GM12891 (cell line): ENCODE measurements around the gene GAL3ST1.

Source experiments
- PAX5 ChIP-seq: IDR thresholded peaks from 2 replicates; pipeline ENCODE4 v1.6.1; 2011; ENCODE audit warnings: low read length, moderate library complexity, mild to moderate bottlenecking; ENCODE audit not compliant: insufficient read depth, severe bottlenecking
- POLR2A ChIP-seq: IDR thresholded peaks from 2 replicates; pipeline ENCODE4 v1.6.1; 2011; ENCODE audit warnings: low read depth, low read length, control low read depth
- POLR2AphosphoS5 ChIP-seq: IDR thresholded peaks from 2 replicates; pipeline ENCODE4 v1.6.1; 2011; ENCODE audit warnings: low read depth, low read length, control low read depth
- POU2F2 ChIP-seq: IDR thresholded peaks from 2 replicates; pipeline ENCODE4 v1.6.1; 2011; ENCODE audit warnings: low read depth, mild to moderate bottlenecking, control low read depth, low read length, moderate library complexity
- SPI1 ChIP-seq: IDR thresholded peaks from 2 replicates; pipeline ENCODE4 v1.6.1; 2011; ENCODE audit warnings: low read depth, low read length, control low read depth
- TAF1 ChIP-seq: IDR thresholded peaks from 2 replicates; pipeline ENCODE4 v1.6.1; 2011; ENCODE audit warnings: low read depth, low read length, control low read depth

- no peak for TF ChIP-seq POLR2A
- TF ChIP-seq POLR2AphosphoS5 = no peak
- TF ChIP-seq SPI1 = no peak
- no peak for TF ChIP-seq TAF1
- no peak for TF ChIP-seq PAX5
- no peak for TF ChIP-seq POU2F2
Measured at GRCh38 chr22:30565341-30565740, 9.1 kb downstream of the GAL3ST1 start.
